Stimulated activated CD4-positive, alpha-beta T cell treated with anti-CD3 and anti-CD28 coated beads, Interleukin-2, amount 100 ng/mL, for 48 hours (primary cell): ENCODE results near the gene SSH3.
A peak's percentile ranks its signal among the peaks of the same experiment; 100 is the strongest.

Source experiments
- DNase-seq, 2 donors: peaks; one replicate each; pipeline ENCODE4 v3.0.0-alpha.2; 2020

SSH3 gene

DNA sequence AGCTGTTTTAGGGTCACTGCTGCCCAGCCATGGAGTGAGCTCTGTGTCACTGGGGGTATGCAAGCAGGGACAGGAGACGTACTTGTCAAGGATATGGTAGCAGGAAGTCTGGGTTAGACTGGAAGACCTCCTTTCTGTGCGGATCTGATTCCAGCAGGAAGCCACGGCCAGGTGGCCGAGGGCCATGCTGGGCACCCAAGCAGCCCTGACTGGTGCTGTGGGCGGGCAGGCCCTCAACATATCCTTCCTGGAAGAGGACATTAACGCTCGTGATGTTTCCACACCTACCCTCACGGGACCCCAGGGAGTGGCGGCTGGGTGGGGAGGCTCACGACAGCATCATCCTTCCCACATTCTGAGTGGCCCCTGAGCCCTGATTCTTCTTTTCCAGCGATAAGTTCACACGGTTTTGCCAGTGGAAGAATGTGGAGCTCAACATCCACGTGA lies 23.0 kb upstream of the SSH3 start:
- DNase-seq, result no peak

DNA sequence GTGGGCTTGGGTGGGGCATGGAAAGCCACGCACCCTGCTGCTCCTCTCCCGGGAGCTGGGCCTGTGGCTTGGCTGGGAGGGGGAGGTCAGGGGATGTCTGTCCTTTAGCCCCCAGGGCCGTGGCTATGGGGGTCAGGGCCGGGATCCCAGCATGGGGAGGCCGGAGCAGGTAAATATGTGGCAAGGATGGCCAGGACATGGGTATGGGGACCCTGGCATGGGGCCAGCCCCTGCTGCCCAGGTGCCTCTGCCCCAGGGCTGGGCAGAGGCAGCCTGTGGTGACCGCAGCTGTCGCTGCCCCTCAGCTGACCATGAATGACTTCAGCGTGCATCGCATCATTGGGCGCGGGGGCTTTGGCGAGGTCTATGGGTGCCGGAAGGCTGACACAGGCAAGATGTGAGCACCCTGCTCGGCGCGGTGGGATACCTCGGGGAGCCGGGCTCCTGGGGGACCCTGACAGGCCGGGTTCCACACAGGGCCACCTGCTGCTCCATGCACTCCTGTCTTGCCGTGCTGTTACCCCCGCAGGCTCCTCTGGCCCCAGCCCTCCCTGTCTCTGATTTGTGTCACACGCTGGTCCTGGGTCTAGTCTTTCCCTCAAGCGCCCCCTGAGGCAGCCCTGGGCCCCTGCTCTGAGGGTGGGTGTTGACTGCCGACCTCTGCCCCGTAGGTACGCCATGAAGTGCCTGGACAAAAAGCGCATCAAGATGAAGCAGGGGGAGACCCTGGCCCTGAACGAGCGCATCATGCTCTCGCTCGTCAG lies 22.4 kb upstream of the SSH3 start:
- no peak for DNase-seq

DNA sequence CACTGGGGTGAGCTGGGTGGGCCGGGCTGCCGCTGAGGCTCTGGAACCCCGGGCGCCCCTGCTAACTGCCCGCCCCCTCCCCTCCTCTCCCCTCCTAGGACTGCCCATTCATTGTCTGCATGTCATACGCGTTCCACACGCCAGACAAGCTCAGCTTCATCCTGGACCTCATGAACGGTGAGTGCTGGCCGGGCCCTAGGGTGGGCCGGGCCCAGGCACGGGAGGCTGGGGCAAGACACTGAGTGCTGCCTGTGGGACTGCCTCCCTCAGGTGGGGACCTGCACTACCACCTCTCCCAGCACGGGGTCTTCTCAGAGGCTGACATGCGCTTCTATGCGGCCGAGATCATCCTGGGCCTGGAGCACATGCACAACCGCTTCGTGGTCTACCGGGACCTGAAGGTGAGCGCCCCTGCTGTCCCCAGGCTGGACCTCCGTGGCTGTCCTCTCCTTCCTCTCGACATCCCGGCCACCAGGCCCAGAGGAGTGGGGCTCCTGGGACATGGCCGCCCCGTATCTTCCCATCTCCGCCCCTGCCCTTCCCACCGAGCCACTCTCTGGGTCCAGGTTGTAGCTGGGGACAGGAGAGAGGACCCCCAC lies 21.7 kb upstream of the SSH3 start:
- no peak for DNase-seq

DNA sequence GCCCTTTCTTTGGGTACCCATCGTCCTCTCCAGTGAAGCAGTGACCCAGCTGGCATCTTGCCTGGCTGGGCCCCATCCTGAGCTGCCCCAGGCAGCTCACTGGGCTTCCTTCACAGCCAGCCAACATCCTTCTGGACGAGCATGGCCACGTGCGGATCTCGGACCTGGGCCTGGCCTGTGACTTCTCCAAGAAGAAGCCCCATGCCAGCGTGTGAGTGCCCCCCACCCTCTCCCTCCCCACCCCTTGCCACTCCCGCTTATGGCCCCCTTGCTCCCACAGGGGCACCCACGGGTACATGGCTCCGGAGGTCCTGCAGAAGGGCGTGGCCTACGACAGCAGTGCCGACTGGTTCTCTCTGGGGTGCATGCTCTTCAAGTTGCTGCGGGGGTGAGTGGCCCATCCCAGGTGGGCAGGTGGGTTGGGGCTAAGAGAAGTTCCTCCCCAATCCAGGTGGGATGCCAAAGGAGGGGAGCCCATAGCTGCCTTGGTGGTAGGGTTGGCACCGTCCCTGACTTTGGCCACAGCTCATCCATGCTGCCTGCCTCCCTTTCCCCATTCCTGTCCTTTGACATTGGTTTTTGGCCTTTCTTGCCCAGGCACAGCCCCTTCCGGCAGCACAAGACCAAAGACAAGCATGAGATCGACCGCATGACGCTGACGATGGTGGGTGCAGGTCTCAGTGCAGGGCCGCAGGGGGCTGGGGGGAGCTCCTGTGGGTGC lies 21.0 kb upstream of the SSH3 start:
- no peak for DNase-seq

DNA sequence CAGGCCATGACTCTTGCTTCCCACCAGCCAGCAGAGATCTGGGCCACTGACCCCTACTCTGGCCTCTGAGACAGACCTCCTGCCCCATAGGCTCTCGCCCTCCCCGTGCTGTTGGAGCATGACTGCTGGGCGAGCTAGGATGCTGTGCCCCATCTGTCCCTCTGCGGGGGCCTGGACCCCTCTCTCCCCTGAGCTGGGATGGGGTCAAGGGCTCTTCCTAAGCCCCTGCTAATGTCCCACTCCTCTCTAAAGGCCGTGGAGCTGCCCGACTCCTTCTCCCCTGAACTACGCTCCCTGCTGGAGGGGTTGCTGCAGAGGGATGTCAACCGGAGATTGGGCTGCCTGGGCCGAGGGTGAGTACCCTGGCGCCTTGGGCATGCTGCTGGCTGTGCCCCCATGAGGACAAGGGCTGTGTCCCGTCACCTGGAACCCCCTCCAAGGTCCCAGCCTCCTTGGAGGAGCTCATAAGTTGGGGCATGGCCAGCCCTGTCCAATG lies 20.4 kb upstream of the SSH3 start:
- no peak for DNase-seq

DNA sequence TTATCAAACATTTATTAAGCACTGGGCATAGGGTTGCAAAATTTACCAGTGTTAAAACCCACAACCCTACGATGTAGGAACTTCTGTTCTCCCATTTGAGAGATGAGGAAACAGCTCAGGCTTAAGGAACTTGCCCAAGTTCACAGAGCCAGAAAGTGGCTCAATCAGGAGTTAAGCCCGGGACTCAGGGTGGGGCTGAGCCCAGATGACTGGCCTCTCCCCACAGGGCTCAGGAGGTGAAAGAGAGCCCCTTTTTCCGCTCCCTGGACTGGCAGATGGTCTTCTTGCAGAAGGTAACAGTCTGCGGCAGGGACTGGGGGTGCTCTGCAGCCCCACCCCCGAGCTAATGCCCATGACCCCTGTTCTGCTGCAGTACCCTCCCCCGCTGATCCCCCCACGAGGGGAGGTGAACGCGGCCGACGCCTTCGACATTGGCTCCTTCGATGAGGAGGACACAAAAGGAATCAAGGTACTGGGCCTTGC lies 19.8 kb upstream of the SSH3 start:
- DNase-seq, result no peak

DNA sequence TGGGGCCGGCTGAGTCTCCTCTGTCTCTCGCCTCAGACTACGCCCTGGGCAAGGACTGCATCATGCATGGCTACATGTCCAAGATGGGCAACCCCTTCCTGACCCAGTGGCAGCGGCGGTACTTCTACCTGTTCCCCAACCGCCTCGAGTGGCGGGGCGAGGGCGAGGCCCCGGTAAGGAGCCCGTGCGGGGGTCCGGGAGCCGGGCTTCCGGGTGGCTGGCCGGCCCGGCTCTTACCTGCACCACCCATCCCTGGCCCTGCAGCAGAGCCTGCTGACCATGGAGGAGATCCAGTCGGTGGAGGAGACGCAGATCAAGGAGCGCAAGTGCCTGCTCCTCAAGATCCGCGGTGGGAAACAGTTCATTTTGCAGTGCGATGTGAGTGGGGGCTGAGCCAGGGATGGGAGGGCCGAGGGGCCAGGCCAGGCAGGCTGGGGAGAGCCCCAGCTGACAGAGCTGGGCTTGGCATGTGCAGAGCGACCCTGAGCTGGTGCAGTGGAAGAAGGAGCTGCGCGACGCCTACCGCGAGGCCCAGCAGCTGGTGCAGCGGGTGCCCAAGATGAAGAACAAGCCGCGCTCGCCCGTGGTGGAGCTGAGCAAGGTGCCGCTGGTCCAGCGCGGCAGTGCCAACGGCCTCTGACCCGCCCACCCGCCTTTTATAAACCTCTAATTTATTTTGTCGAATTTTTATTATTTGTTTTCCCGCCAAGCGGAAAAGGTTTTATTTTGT lies 18.4 kb upstream of the SSH3 start:
- DNase-seq, result no peak

DNA sequence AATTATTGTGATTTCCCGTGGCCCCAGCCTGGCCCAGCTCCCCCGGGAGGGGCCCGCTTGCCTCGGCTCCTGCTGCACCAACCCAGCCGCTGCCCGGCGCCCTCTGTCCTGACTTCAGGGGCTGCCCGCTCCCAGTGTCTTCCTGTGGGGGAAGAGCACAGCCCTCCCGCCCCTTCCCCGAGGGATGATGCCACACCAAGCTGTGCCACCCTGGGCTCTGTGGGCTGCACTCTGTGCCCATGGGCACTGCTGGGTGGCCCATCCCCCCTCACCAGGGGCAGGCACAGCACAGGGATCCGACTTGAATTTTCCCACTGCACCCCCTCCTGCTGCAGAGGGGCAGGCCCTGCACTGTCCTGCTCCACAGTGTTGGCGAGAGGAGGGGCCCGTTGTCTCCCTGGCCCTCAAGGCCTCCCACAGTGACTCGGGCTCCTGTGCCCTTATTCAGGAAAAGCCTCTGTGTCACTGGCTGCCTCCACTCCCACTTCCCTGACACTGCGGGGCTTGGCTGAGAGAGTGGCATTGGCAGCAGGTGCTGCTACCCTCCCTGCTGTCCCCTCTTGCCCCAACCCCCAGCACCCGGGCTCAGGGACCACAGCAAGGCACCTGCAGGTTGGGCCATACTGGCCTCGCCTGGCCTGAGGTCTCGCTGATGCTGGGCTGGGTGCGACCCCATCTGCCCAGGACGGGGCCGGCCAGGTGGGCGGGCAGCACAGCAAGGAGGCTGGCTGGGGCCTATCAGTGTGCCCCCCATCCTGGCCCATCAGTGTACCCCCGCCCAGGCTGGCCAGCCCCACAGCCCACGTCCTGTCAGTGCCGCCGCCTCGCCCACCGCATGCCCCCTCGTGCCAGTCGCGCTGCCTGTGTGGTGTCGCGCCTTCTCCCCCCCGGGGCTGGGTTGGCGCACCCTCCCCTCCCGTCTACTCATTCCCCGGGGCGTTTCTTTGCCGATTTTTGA lies 17.5 kb upstream of the SSH3 start:
- DNase-seq, result no peak

DNA sequence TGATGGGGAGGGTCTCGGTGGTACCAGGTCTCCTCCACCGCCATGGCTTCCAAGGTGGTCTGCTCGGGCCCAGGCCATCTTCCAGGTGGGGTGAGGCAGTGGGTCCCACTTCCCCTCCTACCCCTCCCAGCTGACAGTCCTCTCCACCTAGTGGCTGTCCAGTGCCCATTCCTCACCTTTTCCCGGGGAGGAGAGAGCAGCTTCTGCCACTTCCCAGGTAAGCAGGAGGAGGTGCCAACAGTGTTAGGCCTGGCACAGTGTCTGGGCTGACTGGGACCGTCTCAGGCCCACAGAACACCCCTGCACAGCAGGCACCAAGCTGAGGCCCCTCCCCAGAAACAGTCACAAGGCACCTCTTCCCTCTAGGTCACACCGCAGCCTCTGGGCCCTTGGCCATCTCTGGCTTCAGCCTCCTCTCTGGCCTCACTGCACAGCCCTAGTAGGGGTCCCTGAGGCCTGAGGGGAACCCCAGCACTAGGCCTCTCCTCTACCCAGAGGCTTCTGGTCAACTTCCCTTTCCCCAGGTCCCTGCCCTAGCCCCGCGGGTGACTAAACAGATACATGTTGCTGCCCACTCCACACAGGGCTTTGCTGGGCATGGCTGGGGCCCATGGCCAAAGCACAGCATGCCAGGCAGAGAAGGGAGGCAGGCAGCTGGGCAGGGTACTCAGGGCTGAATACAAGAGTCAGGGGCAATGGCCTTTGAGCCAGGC lies 16.6 kb upstream of the SSH3 start:
- no peak for DNase-seq

DNA sequence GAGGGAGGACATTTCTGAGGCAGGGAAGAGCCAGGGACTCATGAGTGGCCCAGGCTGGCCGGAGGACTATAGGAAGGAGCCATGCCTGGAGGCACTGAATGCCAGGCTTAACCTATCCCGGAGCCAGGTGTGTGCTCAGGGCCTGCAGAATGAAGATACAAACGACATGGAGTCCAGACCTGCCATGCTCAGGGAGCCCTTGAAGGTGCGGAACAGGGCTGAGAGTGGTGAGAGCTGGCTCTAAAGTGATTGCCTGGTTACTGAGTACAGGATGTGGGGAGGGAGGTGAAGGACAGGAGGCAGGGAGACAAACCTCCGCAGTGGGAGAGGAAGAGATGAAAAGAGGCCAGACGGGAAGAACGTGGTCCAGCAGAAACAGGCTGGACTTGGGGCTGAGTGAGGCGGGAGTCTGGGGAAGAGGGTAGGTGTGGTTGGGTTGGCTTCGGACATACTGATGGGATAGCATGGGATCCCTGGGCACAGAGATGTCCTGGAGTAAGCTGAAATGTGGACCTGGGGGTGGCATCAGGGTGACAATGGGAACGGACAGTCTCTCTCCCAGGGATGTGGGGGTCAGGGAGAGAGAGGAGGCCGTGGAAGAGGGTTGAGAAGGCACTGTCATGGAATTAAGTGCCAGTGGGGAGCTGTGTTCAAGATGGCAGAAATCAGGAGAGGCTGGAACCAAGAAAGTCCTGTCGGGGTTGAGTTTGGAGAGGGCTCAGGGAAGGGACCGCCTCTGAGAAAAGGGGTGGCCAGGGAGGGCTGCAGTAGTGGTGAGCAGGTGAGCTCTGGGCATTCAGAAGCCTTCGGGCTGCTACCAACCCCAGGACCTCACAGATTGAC lies 15.8 kb upstream of the SSH3 start:
- DNase-seq, result no peak

DNA sequence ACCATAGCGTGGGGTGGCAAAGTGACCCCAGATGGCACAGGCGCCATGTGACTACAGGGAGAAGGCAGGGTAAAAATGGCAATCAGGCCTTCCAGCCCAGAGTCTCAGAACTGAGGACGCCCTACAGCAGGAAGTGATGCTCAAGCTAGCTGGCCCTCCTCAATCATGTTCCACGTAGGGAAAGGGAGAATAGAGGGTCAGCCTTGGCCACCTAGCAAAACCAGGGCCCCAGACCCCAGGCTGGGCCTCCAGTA lies 15.2 kb upstream of the SSH3 start:
- no peak for DNase-seq

DNA sequence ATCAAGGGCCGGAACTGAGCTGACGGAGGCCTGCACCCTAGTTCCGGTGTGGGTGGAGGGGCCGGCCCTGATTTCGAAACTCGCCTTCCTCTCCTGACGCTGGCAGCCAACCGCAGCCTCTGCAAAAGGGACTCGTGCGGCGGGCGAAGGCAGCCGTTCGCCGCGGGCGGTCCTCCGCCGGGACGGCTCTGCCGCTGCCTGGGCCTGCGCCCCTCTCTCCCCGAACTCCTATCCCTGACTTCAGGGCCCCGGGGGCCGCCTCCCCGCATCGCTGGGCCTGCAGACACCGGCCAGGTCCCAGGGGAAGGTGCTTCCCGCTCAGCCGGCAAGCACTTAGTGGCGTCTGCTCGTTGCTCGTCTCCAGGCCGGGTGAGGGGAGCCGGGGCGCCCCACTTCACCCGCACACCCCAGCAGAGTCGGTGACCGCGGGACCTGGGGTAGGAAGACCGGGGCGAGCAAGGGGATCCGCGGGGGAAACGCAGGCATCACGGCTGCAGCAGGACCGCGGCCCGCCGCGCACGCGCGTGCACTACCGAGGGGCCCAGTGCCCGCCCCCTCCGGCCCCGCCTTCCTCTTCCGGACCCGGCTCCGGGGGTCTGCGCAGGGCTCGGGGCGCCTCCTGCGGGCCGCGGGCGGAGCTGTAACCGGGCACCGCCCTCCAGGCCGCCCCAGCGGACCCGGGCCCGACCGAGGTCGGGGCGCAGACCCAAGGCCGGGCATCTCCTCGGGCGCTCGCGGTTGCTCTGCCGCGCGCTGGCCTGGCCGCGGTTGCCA lies 14.7 kb upstream of the SSH3 start:
- peak; percentile 78 to 80 for DNase-seq

DNA sequence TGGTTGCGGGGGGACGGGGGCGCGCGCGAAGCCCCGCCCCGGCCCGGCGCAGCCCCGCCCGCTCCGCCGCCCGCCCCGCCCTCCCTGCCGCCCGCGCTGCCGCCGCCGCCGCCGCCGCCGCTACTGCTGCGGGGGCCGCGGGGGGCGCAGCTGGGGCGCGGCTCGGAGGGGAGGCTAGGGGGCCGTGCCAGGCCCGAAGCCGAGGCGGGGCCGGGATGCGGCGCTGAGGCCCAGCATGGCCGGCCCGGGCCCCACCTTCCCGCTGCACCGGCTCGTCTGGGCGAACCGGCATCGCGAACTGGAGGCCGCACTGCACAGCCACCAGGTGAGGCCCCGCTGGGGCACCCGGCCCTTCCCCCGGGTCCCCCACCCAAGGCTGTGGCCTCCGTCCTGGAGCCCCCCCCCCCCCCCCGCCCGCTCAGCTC lies 14.1 kb upstream of the SSH3 start, which contains the start of gene ANKRD13D:
Gene ANKRD13D, plus strand, starts transcription at position 78 of the 425 bp plus-strand sequence. Its CDS starts 158 bp downstream, at position 236.
- DNase-seq, result no peak

DNA sequence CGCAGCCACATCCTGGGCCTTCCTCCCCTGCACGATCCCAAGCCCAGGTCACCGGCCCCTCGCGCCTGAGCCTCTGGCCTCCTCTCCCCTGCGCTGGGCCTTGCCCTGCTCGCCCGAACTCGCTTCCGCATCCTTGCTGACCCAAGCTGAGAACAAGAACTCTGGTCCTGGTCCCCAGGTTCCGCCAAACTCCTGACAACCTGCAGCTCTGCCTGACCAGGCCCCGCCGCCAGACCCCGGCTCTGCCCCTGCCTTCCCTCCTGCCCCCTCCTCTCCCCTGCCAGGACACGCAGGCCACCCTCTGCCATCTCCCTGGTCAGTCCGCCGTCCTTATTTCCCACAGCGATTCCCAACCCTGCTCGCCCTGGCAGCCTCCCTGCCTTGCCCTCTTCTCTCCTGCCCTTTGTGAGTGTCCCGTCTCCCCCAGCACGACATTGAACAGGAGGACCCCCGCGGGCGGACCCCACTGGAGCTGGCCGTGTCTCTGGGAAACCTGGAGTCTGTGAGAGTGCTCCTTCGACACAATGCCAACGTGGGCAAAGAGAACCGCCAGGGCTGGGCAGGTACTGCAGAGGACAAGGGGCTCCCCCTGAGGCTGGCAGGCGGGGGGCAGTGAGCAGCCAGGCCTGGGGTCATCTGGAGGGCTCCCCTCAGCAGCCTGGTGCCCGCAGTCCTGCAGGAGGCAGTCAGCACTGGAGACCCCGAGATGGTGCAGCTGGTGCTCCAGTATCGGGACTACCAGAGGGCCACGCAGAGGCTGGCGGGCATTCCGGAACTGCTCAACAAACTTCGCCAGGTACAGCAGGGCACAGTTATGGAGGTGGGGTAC lies 13.5 kb upstream of the SSH3 start:
- DNase-seq, result no peak

DNA sequence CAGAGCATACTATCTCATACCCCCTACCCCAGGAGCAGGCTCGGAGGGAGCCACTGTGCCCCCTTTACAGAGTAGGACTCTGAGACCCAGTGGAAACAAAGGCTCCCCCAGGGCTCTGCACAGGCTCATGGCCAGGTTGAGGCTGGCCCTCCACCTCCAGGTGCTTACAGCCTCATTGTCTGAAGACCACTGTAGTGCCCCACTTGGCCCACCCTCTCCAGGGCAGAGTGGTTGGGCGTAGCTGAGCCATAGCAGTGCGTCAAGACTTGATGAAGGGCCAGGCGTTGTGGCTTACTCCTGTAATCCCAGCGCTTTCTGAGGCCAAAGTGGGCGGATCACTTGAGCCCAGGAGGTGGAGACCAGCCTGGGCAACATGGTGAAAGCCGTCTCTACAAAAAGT lies 12.5 kb upstream of the SSH3 start:
- DNase-seq, result no peak

DNA sequence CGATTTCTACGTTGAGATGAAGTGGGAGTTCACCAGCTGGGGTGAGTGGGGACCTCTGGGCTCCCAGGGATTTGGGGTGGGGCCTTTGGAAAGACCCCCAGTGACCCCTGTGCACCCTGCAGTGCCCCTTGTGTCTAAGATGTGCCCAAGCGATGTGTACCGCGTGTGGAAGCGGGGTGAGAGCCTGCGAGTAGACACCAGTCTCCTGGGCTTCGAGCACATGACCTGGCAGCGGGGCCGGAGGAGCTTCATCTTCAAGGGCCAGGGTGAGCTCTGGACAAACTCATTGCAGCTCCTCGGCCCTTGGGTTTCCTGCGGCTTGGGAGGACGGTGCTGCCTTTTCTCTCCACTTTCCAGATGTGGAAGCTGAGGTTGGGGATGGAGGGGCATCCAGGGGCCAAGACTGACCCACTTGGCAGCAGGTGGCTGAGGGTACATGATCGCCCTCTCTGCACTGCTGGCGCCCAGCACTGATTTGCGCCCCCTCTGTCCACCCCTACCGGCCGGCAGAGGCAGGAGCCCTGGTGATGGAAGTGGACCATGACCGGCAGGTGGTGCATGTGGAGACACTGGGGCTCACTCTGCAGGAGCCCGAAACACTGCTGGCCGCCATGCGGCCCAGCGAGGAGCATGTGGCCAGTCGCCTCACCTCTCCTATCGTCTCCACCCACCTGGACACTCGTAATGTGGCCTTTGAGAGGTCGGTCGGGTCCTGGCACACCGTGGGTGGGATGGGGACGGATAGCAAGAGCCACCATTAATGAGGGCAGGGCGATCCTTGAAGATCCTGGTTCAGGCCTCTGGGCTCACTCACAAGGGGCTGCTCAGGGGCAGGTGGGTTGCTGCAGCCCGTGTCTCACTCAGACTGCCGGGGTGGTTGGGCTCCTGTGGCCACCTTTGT lies 11.6 kb upstream of the SSH3 start:
- no peak for DNase-seq

DNA sequence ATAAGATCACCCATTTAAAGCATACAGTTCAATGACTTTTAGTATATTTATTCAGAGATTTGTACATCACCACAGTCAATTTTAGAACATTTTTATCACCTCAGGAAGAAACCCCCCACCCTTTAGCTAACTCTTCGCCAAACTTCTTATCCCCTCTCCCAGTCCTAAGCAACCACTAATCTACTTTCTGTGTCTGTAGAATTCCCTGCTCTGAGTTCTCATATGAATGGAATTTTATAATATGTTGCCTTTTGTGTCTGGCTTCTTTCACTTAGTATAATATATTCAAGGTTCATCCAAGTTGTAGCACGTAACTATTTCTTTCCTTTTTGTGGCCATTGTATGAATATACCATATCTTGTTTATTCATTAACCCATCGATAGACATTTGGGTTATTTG lies 10.7 kb upstream of the SSH3 start:
- no peak for DNase-seq

DNA sequence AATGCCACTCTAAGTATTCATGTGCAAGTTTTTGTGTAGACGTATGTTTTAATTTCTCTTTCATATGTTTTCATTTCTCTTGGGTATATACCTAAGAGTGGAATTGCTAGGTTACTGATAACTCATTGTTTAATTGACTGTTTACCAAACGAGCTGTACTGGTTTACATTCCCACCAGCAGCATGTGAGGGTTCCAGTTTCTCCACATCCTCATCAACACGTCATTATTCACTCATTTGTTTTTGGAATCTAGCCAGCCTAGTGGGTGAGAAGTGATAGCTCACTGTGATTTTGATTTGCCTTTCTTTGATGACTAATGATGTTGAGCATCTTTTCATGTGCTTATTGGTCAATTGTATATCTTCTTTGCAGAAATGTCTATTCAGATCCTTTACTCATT lies 10.2 kb upstream of the SSH3 start:
- no peak for DNase-seq
